ENCODE data around the gene GAGE10. TPM values are rescaled to one million over a fixed set of nuclear protein-coding genes. Genes with fewer than 3 reads are reported as not detected.

Gene GAGE10
- total RNA-seq, 1 donor from 2014 or later = not detected

DNA sequence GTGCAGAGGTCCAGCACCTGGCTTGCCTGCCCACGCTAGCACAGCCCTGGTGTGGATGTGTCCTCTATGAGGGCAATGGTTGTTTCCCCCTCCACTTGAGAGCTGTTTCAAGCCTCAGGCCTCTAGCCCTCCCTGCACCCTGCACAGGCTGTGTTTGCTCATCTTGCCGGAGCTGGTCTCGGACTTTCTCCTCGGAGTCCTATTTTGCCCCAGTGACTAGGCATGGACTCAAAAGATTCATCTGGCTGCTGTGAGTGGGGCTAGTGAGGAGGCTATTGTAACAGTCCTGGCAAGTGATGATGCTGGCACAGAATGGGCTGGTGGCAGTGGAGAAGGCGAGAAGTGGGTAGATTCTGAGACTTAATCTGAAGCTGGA, 44.7 kb upstream of the GAGE10 start:
- Histone ChIP-seq H3K9me3 (replicated peaks) (no peaks in the 10 kb centered on the region), H3K27me3 (ENCODE audit: low read depth) (no peaks in the 10 kb centered on the region), H3K36me3 (no peaks in the 10 kb centered on the region), H3K4me1 (no peaks in the 10 kb centered on the region), H3K4me3 (no peak overlapping the region), H3K27ac (replicated peaks) (no peak overlapping the region)
- no peak for DNase-seq
- TF ChIP-seq CTCF (IDR thresholded peaks at IDR 0.05; ENCODE audit: borderline replicate concordance) = no peak
- intact Hi-C loops (cut with micrococcal nuclease) = no loop called here

DNA sequence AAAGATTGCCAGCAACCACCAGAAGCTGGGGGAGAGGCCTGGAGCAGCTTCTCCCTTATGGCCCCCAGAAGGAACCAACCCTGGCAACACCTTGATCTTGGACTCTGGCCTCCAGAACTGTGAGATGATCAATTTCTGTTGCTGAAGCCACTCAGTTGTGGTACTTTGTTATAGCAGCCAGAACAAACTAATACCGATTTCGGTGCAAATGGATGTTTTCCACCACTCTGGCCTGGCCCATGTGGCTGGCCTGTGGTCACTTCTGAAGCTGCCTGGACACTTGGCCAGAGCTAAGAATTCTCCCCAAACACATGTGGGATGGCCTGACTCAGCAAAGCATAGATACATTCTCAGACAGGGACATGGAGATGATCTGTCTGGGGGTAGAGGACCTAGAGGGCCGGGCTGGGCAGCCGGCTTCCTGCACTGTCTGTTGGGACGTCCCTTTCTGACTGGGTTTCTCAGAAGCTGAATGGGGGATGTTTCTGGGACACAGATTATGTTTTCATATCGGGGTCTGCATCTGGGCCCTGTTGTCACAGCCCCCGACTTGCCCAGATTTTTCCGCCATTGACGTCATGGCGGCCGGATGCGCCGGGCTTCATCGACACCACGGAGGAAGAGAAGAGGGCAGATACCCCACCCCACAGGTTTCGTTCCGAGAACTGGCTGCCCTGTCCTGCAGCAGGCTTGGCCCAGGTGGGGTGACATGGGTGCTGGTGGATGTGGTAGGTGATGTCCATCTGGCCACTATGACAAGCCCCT, 43.0 kb upstream of the GAGE10 start:
- intact Hi-C loops (cut with micrococcal nuclease) = no loop called here
- H3K4me1 ChIP-seq = no peaks in the 10 kb centered on the region
- TF ChIP-seq CTCF (IDR thresholded peaks at IDR 0.05; ENCODE audit: borderline replicate concordance) = no peak
- no peaks in the 10 kb centered on the region for H3K27me3 ChIP-seq (ENCODE audit: low read depth)
- DNase-seq = no peak
- H3K9me3 ChIP-seq (replicated peaks) = no peaks in the 10 kb centered on the region
- no peak overlapping the region for H3K27ac ChIP-seq (replicated peaks)
- H3K36me3 ChIP-seq = no peaks in the 10 kb centered on the region
- H3K4me3 ChIP-seq = no peak overlapping the region

- no peaks in the 10 kb centered on the region for H3K9me3 ChIP-seq (replicated peaks)
- H3K4me3 ChIP-seq = no peak overlapping the region
- no peak overlapping the region for H3K27ac ChIP-seq (replicated peaks)
- H3K36me3 ChIP-seq = no peaks in the 10 kb centered on the region
- H3K27me3 ChIP-seq (ENCODE audit: low read depth) = no peaks in the 10 kb centered on the region
- TF ChIP-seq CTCF (IDR thresholded peaks at IDR 0.05; ENCODE audit: borderline replicate concordance) = no peak
- H3K4me1 ChIP-seq = no peaks in the 10 kb centered on the region
- DNase-seq = no peak
- intact Hi-C loops (cut with micrococcal nuclease) = no loop called here
Observed at GRCh38 chrX:49262603-49263002, 40.8 kb upstream of the GAGE10 start.

DNA sequence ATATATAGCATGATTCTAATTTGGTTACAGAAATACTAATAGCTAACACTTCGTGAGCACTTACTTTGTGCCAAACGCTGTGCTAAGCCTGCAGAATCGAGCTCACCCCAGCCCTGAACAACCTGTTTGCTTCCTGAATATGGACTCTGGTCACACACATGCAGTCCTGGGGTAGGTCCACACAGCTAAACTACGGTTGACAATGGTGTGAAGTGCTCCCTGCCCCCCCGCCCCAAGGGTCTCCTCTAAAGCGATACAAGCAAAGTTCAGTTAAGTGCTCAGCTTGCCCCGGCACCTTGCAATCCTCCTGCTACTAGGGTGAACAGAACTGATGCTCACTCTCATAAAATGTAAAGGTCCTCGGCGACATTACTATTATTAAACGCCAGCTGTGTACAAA, 39.8 kb upstream of the GAGE10 start:
- H3K27ac ChIP-seq (replicated peaks) = no peak overlapping the region
- no peaks in the 10 kb centered on the region for H3K36me3 ChIP-seq
- H3K4me1 ChIP-seq = no peaks in the 10 kb centered on the region
- H3K27me3 ChIP-seq (ENCODE audit: low read depth) = no peaks in the 10 kb centered on the region
- intact Hi-C loops (cut with micrococcal nuclease) = no loop called here
- H3K4me3 ChIP-seq = no peak overlapping the region
- no peaks in the 10 kb centered on the region for H3K9me3 ChIP-seq (replicated peaks)
- no peak for DNase-seq
- TF ChIP-seq CTCF (IDR thresholded peaks at IDR 0.05; ENCODE audit: borderline replicate concordance) = no peak

GRCh38 chrX:49264460-49264859, 39.0 kb upstream of the GAGE10 start, which contains the start of gene FOXP3:
FOXP3 (minus strand) TSS chrX:49264710; CDS start chrX:49258505, 6,205 bp downstream.
- TF ChIP-seq CTCF (IDR thresholded peaks at IDR 0.05; ENCODE audit: borderline replicate concordance) = no peak
- Histone ChIP-seq H3K4me3 (no peak within 1 kb of the TSS), H3K4me1 (no peaks in the 10 kb centered on the region), H3K36me3 (no peaks in the 10 kb centered on the region), H3K9me3 (replicated peaks) (no peaks in the 10 kb centered on the region), H3K27me3 (ENCODE audit: low read depth) (no peaks in the 10 kb centered on the region), H3K27ac (replicated peaks) (no peak within 1 kb of the TSS)
- DNase-seq = no peak
- intact Hi-C loops (cut with micrococcal nuclease) = no loop called here
